HG03103 (cell line): ENCODE data around the gene CPA3.

ENCODE experiments used
- ATAC-seq: cut with Tn5 transposase; IDR thresholded peaks from one replicate; pipeline ENCODE4 v1.9.1; 2021; ENCODE audit warnings: low read depth; ENCODE audit not compliant: unreplicated experiment

CPA3 gene, protein sequence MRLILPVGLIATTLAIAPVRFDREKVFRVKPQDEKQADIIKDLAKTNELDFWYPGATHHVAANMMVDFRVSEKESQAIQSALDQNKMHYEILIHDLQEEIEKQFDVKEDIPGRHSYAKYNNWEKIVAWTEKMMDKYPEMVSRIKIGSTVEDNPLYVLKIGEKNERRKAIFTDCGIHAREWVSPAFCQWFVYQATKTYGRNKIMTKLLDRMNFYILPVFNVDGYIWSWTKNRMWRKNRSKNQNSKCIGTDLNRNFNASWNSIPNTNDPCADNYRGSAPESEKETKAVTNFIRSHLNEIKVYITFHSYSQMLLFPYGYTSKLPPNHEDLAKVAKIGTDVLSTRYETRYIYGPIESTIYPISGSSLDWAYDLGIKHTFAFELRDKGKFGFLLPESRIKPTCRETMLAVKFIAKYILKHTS

DNA sequence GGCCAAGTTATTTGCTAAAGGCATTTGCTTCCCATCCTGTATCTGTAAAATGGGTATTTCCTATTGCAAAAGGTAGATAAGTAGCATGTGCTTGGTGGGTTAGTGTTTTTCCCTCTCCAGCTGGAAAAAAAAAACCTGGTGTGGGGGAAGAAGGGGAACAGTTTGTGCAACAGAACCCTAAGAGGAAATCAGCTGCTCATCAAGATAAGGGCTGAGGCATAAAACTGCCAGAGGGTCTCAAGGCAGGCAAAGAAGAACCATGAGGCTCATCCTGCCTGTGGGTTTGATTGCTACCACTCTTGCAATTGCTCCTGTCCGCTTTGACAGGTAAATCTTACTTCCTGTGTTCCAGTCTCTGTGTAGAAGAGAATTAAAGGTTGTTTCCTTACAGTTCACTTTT, at the start of gene CPA3:
Gene CPA3, plus strand, starts transcription at position 248 of the 400 bp plus-strand sequence. Its CDS starts 12 bp downstream, at position 260.
- ATAC-seq = no peak

DNA sequence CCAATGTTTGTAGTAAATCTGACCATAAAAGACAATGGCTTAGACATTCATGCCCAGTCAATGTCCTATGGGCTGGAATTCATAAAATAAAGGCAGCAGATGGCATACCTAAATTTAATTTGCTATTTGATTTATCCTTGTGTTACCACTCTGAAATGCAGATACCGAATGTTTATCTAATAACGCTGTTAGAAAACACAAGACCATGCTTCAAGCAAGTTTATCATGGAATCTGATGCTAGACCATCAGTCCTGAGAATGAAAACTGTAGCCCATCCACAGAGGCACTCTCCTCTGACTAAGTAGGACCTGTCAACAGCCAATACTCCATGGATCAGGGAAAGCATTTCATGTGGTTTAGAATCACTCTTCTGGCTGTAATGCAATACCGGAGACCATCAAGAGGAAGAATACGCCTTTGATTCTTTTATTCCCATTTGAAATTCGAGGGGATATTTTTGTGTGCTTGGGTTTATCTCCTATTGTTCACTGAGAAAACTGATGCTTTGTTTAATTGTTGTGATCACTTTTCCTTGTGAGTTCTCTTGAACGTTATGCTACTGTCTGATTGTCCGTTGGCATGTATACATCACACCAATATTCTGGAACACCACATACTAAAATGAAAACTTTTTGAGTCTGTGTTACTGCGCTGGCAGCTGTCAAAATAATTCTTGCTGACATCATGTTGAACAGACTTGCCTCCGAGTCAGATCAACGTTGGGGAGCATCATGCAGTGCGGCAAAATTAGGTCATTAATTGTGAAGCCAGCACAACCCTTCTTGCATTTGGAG, 49.6 kb upstream of the CPA3 start:
- no peak for ATAC-seq

DNA sequence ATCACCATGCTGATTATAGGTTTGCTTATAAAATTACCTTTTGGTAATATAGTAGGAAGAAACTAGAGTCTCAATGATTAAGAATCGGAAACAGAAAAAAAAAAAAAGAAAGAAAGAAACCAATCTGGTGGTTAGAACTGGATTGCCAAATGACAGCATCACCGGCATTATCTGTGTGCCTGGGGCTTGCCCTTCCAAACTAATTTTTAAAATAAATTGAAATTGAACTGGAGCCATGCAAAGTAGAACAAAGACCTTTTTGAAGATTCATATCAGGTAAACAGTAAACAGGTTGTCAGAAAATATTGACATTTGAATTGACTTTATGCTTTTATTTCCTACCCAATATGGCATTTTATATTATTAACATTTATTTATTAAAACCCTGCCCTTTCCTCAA, 48.7 kb upstream of the CPA3 start:
- ATAC-seq = no peak

DNA sequence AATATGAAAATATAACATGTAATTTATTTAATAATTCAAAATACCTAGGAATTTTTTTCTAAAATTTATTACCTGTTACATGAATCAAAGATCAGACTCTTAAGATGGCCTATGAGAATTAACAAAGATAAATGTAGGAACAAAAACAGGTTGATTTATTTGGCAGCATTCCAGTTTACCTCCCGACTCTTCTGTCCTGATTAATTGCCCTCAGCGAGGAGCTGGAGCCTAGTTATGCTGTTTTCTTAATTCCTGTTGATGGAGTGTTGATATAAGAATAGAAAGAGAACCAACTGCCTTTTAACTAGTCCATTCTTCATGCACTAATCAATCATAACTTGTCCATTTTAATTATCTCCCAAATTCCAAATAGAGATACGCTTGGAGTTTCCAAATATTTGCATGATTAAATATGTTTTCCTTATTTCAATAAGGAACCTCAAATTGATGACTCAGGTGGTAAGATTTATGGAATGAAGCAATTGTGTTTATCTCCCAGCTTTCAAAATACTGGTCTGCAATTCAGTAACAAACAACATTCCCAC, 48.0 kb upstream of the CPA3 start:
- ATAC-seq = no peak

DNA sequence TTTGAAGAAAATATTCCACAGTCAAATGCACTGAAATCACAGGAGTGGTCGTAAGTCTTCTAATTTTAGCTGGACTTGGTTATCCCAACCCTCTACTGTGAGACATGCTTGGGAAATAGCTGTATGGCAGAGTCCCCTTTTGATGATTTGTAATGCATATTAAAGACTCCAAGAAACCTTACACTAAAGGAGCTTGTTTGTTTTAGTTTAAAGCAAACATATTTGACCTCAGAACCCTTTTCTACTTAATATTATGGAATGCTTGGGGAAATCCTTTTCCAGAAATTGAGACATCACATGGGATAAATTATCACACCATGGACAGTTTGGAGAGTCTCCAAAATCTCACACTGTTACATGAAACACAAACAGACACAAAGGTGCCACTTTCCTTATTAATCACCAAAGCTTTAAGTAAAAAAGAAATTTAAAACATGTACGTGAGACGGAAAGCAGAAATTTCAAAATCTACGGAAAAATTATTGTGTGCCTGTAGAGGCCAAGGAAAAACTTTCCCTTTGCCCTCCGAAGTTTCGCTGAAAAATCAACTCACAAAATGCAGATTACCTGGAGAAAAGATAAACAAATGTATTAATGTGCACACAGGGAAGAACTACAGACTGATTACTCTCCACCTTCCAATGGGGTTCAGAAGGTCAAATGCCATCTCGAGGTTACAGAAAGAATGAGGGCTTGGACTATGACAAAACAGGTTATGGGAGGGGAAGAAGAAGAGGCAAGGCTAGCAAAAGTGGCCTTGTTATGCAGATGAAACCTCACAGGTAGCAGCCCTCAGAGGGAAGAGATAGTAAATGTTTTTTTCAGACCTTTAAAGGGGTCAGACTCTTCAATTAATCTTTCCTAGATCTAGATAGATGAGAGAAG, 44.5 kb upstream of the CPA3 start:
- ATAC-seq = no peak

DNA sequence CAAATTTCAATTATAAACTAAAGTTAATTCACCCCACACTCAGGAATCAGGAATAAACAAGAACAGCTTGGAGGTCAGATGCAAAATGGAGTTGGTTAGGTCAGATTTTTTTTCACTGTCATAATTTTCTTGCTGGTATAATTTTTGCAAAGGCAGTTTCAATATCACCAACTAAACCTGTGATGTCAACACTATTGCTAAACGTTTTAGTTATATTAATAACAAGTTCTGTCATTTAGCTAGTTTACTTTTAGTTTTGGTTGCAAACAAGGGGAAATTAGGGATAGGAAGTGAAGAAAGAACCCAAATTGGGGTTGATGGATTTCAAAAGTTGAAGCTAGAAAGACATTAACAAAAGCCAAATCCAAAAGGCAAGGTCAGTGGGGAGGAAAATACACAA, 42.1 kb upstream of the CPA3 start:
- ATAC-seq = no peak

DNA sequence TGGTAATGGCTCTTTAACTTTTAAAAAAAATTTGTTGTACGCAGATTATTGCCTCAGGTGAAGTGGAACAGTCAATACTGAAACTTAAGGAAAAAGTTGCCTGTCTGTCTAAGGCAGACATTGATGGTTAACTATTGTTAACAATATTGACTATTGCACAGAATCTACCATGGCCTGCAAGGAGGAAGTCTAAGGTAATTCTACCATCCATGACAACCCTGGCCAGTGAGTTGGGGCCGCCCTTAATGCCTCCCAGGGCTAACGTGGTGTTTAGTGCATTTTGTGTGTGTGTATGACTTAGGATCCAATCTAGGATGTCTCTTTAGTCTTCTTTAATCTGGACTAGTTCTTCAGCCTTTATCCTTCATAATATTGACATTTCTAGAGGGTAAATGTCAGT, 39.6 kb upstream of the CPA3 start:
- no peak for ATAC-seq

DNA sequence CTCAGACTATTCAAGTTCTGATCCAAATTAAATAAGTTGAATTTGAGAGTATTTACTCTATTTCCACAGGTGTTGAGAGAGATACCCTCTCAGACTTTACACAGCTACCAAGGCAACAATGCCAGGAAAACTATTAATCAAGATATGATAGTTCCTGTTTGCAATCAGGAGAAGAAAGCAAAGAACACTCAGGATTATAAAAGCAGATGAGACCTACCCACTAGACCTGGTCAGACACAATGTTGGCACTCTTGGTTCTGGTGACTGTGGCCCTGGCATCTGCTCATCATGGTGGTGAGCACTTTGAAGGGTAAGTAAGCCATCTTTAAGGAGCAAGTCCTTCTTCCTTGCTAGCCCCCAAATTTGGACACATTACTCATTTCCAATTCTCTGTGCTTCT, 37.5 kb upstream of the CPA3 start, which contains the start of gene CPB1:
Gene CPB1, plus strand, starts transcription at position 227 of the 400 bp plus-strand sequence. Its CDS starts 13 bp downstream, at position 240.
- ATAC-seq = no peak

DNA sequence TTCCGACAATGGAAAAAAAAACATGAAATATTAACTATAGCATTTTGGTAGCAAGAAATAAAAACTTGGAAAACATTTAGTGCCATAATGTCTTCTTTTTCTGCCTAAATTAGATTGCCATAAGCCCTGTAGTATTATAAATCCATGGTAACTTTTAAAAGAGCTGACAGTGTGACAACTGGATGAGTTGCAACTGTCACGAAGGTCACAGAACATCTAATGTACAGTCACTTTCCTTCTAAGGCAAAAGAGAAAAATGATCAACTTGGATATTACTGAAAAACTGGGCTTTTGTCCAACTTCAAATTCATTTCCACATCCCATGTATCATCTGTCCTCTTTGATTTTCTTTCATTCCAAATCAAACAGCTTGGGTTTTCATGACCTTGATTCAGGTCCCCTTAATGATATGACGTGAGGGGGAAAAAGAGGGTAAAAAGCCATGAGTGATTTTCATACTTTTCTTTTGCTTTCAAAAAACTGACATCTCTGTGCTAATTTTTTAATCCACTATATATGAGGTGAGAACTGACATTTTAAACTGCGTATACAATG, 36.9 kb upstream of the CPA3 start:
- no peak for ATAC-seq

DNA sequence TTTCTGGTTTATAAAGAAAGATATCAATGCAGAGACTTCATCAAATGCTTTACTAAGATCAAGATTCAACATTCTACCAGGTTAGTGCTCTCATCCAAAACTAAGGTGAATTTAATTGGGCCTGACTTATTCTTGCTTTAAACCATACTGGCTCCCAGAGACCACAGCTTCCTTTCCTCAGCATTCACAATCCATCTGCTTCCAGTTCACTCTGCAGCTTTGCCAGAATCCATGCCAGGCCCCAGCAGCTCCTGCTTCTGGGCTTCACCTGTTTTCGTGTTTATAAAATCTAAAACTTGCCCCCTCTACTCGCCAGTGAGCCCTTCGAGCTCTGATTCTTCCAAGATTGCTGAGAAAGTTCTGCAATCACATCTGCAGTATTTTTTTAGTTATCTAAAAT, 35.2 kb upstream of the CPA3 start:
- ATAC-seq = no peak

DNA sequence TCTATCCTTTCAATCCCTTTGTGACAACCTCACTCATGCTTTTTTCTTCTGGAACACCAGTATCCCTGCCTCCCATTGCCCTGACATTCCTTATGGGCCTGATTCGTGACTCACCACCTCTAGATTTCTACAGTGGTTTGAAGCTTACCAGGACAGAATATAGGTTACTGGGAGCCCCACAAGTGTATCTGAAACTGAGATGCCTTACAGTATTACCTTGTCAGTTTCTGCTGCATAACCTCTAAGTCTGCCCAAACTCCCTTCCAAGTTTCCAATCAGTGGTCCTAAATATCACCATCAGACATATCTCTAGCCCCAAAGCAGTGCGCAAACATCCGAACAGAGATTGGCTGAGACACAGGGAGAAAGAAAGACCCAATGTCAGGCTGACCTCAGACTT, 31.9 kb upstream of the CPA3 start:
- no peak for ATAC-seq

DNA sequence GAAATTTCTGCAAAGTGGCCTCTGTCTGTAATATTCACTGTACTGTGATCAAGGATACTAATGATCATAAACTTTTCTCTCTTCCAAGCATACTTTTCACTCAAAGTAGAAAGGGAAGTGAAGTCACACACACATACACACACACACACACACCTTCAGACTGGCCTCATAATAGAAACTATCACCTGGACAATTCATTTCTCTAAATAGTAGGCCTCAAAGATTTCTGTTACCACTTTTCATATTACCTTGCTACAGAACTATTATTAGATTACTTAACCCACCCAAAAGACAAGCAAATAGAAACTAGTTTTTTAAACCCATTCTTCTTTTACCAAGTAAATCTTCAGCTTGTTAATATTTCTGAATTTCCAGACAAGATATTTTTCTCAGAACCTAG, 25.3 kb upstream of the CPA3 start:
- peak; percentile 53 for ATAC-seq

DNA sequence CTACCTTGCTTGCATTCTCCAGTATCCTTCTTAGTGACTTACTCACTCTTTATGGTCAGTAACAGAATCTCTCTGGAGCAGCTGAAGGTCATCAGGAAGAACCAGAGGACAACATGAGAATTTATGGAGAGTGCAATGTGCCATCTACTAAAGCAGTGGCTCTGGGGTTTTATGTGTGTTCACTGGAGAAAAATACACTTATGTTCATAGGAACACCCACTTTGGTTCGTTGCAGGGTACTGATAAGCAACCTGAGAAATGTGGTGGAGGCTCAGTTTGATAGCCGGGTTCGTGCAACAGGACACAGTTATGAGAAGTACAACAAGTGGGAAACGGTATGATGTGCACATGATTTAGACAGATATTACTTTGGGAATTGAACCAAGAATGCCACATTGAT, 24.6 kb upstream of the CPA3 start:
- ATAC-seq = no peak

DNA sequence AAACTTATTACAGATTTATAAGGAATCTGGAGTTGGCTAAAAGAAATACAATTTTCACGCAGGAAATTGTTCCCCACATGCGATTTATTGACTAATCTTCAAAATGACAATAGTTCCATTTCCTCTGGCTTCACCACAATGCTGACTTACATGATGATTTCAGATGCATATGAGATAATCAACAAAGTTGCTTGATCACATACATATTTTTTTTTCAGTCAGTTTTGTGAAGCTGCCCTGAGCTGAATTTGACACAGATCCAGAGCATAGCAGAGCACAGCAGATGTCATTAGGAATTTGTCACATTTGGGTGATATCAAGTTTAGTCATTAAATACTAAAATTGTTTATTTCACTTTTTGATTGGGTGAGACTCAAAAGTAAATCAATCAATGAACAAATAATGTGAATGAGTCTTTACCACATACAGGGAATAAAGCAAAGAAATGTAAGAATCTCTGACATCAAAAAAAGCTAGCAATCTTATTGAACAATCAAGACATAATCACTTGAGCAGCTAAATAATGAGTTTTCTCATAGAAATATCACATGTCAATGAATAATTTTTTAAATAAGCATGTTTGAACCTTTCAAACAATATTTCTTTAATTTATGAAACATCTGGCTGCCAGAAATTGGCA, 19.2 kb upstream of the CPA3 start:
- no peak for ATAC-seq

DNA sequence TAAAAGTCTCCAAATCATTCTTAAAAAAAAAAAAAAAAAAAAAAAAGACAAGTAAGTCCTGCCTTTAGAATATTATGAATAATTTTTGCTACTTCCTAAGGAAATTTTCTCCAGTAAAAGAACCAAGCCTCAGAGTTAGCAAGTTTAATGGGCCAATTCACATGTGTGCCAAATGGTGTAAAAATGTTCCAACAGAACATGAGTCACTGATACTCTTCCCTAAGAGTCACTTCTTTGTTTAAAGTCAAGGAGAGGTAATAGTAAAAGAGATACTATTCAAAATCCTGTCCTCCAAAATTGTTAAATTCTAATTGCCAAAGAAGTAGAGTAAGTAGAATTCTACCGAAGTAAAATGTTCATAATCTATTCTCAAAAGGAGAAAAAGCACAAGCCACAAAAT, 17.7 kb upstream of the CPA3 start:
- ATAC-seq = no peak

DNA sequence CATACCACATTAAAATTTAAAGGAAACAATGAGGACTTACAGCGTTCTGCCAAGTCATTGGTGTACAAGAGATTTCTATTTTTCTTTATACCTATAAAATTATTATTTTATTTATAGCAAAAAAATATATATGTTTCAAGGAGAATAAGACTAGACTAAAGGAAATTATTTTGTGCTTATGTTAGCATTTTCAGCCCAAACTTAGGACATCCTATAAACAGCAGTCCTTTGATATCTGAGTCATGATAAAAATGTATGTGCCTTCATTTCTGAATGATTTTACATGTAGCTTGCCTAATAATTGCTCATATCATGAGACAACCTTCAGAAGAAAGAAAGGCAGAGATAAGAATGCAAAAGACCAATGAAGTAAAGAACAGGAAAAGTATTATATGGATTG, 16.7 kb upstream of the CPA3 start:
- ATAC-seq = no peak

DNA sequence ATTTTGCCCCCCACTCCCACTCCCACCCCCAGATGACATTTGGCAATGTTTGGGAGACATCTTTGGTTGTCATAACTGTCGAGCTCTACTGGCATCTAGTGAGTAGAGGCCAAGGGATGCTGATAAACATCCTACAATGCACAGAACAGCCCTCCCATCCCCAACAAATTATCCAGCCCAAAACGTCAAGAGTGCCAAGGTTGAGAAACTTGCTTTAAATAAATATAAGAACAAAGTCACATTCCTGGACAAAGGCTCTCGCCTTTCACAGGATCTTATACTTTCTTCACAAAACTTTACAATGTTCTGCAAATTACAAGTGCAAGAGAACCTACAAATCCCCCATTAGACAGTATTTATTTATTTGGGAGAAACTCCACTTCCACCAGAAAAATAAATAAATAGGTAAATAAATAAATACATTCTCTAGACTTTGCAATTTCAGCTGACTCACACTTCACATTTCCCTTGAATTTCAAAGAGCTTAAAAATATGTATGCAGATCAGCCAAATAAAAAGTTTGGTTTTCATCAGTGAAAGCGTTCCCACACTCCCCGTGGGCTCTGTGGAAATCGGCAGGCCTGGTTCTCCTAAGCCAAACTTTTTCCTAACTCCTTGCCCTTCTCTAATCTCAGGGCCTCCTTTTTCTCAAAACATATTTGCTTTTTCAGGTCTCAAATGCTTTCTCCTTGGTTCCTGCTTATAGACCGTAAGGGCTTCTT, 12.7 kb upstream of the CPA3 start:
- ATAC-seq = no peak

DNA sequence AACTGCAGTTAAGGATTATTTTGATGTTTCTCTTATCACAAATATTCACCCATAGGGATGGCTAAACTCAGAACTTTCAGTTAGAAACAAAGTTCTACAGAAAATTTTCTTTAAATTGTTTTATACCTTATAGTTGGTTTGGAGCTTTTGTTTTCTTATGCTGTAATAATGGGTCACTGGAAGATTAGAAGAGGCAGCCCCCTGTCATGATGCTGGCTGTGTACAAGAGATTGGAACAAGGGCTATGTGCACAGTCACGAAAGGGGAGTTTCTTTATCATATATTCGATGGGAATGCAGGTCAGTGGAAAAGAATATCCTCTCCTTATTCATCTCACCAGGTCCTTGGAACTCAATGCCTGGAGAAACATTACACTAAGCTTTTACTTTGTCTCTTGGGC, 12.0 kb upstream of the CPA3 start:
- no peak for ATAC-seq

DNA sequence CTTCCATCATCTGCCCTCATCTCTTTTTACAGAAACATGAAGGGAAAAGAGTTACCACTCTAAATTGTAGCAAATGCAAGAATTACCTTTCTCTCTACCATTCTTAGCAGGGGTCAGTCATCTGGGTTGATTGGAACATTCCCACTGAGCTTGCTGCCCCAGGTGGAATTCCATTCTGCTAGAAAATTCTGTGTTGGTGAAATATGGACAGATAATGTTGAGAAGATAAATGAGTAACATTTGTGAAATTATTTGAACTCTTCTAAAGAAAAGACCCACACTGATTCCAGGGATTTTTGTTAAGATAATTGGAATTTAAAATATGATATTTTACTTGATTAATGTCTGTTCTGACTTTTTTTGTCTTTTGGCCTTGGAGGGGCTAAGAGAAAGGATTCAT, 11.0 kb upstream of the CPA3 start:
- no peak for ATAC-seq
